ENCODE data around the gene CSDE1.

CSDE1 gene

DNA sequence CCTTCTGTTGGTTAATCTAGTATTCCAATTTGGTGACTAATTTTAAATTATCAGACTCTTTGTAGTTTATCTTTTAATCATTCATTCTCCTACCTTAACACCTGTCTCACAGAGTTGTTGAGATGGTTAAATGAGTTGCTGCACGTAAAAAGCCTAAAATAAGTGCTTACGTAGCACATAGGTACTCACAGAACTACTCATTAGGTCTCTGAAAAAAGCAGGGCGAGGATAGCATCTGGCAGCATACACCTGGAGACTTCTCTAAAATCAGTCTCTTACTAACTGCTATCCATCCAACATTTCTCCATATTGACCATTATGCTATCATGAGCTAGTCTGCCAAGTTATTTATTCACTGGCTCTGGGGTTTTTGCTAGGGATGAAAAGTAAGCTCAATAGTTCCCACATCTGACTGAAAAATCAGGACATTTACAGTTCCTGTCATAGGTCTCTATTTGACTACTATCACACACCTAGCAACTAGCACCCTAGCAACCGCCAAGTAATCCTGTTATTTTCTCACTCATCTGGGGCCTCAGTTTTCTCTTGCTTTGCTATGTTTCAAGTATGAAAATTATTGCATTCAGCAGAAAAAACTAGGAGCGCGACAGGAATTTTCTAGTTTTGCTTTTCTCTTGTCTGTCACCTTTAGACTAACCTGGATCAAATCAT is 11.2 kb downstream of the CSDE1 start:
- DNase-seq = no peak

DNA sequence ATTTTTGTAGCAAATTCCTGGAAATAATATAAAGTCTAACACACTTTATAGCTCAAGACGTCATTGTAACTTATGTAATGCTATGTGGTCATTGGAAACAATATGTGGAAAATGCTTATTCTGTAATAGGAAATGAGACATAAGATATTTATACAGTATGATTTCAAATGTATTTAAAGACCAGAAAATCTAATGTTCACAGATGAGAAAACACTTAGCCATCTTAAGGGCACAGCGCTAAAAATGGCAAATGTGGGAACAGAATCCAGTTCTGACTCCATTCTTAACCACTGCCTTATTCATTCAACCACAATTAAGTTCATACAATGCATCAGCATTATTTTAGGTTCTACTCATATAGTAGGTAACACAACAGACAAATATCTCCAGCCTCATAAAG is 12.5 kb downstream of the CSDE1 start:
- peak; percentile 15 for DNase-seq

DNA sequence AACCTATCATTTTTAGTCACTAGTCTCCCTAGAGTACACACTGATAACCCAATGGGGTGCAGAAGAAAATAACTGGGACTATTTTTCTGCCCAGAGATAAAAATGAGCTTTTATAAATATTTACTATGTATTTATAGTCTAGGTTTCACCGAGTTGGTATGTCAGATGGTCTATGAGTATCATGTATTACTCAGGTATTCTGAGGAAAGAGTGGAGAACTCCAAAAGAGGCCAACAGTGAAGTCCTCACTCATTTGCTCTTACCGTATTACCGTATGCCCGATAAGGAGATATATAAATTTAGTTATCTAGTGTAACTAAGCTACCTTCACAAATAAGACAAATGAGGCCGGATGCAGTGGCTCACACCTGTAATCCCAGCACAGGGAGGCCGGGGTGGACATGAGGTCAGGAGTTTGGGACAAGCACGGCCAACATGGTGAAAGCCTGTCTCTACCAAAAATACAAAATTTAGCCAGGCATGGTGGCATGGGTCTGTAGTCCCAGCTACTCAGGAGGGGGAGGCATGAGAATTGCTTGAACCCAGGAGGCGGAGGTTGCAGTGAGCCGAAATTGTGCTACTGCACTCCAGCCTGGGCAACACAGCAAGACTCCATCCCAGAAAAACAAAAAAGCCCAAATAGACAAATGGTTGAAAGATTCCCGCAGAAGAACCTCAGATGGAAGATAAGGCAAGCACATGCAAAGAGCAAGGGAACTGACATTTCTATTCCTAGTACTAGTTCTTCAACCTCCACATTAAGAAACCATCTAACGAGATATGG is 15.6 kb downstream of the CSDE1 start:
- DNase-seq = no peak

DNA sequence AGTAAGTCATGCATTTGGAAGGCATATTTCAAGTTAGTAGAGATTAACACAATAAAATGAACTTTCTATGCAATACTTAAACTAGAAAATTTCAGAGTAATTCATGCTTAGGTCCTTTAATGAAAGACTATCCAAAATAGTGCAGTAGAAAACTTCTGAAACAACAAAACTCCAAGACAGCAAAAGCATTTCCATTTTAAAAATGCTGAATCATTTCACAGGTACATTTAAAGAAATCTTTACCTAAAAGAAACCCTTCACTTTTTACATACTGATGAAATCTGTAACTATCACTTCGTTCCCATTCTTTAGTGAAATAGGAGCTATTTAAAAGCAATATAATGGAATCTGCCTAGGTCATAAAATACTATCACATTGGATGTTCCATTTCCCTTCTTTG is 17.5 kb downstream of the CSDE1 start:
- no peak for DNase-seq

DNA sequence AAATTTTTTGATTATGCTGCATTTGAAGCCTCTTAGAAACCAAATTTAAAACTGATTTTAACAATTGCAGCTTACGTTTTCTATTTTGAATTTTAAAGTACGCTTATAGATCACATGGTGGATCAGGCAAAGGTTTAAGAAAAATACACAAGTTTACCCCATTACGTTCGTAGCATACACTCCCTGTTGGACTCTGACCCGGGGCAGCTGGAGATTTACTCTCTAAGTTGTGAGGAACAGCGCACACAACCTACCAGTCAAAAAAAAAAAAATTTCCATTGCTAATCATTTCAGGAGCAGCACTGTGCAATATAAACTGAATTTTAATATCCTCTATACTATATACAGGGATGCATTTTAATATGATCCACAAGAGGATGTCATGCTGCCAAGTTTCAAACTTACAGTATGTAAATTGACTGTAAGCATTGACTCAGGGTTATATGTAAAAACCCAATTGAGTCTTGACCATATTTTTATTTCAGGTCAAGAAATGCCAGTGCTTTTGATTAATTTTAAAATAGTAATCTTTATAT is 20.4 kb downstream of the CSDE1 start:
- DNase-seq = no peak

DNA sequence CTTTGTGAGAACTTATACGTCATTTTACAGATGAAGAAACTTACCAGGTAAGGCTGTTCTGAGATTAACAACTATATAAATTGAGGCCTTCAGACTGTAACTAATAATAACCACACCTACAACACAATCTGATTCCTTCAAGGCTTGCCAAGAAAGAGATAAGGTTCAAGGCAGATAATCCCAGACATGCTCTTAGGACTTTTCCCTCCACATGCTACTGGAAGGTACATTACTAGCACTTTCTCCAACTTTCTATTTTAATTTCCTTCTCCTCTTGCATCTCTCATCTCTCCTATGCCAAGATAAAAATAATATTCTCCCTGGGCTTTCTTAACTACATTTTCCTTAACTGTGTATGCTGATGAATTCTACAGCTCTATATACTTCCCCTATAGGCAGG is 22.3 kb downstream of the CSDE1 start:
- no peak for DNase-seq

DNA sequence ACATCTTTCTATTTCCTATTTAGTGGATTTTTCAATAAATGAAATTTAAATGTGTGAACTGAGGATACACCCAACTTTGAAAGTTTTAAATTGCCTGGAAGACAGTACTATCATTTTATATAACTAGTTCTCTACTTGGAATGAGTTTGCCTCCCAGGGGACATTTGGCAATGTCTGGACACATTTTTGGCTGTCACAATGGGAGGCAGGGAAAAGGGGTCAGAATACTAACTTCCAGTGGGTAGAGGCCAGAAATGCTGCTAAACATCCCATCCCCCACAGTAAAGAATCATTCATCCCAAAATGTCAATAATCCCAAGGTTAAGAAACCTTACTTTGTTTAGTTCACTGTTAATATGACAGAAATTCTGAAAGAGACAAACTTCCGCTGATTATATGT is 28.0 kb downstream of the CSDE1 start:
- DNase-seq = no peak

DNA sequence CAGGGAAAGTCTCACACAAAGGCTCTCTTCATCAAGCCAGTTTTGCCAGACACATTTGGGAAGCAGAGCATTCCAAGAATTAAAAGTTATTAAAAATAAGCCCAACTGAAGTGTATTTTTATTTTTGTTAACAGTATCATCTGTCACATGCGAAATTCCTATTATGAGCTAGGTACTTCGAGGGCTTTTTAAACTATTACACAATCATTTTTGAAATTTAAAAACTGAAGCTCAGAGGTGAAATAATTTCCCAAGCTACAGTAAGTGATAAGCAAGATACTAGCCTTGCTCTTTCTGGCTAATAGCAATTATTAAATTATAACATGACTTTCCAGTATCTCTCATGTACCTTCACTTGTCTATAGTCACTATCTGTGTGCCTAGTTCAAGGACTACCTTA is 29.2 kb downstream of the CSDE1 start:
- DNase-seq = no peak

DNA sequence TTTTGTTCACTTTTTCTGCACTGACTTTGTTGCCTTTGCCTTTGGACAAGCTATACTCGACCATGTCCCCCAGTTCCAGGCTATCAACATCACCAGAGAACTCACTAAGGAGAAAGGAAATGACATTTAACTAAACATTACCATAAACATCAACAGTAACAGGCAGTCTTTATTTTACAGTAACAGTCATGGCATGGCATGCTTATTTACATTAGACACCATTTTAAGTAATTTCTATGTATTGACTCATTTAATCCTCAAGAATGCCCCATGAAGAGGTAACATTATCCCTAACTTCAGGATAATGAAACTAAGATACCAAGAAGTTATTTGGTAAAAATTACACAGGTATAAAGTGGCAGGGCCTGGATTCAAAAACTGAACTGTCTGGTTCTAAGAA is 32.6 kb downstream of the CSDE1 start:
- peak; percentile 25 for DNase-seq

DNA sequence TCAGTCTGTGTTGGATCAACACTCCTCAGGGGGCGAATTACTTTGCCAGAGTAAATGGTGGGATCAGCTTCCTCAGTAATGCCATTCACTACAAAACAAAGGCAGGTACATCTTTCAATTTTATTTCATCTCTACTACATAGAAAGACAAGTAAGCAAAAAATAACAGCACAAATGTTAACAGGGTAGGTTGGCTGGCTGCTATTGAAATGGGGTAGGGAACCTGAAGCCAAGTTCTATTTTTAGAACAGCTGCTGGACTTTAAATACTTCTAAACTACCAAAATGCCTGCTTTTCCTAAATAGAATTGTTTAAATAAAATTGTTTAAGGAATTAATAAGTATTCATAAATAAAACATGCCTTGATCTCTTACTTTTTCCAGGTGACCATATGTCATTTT is 33.9 kb downstream of the CSDE1 start:
- no peak for DNase-seq

DNA sequence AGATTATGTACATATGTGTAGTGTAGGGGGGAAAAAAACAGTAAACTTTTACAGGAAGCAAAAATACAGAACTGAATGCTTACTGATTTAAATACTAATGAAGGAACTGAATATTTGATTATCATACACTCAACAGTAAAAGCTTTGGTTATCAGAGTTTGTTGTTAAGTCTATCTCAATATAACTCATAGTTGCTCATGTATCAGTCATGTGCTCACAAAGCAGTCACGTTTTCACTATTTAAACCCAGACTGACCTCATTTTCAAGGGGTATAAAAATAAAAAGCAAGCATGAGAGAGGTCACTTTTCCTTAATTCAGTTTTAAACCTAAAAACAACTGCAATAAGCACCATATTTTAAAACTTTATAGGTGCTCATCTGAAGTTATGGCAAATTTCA is 34.3 kb downstream of the CSDE1 start:
- DNase-seq = no peak

DNA sequence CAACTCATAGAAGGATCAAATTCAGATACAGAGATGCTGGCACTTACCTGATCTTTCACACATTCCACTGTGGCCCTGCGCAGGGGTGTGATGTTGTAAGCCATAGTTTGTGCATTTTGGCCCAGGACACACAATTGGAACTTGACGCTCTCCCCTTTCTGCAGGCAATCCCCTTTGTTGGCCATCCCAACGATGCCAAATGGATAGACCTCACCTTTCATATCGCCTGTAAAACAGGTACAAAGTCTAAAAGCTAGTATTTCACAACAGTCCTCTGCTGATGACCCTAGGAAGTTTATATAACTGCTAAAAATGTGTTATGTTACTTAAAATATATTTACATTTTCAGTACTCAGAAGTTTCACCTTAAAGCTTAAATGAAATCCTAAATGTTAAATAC is 37.3 kb downstream of the CSDE1 start:
- DNase-seq = no peak

DNA sequence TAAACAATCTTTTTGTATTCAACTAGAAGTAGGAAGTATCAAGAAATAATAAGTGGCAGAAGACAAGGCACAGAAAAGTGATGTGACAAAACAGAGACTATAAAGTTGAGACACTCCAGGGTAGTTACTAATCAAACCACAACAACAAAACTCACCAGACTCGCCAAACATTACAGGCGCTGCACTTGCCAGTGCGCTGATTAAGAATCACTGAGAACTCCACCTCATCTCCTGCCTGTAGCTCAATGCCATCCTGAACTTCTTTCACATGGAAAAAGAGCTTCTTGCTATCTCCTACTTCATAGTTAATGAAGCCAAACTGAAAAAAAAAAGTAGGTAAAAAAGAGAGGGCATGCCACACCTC is 38.4 kb downstream of the CSDE1 start:
- DNase-seq = no peak

DNA sequence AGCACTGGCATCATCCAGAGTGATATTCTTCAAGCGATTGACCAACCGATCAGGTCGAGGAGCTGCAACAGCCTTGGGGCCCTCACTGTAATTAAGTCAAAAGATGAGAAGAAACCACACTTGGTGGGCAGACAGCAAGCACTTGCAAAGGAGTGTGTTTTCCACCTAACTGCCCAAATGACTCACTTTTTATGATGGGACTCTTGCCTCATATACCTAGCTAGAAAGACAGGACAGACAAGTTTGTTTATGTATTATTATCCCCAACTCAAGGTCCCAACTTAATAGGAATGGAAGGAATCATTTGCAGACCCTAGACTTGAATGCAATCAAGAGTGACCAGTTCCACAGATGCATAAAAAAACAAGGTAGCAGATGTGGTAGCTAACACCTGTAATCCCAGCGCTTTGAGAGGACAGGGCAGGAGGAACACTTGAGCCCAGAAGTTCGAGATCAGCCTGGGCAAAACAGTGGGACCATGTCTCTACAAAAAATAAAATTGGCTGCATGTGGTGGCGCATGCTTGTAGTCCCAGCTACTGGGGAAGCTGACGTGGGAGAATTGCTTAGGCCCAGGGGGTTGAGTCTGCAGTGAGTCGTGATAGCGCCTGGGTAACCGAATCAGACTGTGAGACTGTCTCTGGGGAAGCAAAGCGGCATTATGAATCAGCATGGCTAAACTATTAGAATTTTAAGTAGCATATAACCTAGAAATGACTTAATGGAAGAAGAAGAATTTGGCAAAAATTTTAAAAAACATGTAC is 38.9 kb downstream of the CSDE1 start:
- DNase-seq = peak; percentile 58

DNA sequence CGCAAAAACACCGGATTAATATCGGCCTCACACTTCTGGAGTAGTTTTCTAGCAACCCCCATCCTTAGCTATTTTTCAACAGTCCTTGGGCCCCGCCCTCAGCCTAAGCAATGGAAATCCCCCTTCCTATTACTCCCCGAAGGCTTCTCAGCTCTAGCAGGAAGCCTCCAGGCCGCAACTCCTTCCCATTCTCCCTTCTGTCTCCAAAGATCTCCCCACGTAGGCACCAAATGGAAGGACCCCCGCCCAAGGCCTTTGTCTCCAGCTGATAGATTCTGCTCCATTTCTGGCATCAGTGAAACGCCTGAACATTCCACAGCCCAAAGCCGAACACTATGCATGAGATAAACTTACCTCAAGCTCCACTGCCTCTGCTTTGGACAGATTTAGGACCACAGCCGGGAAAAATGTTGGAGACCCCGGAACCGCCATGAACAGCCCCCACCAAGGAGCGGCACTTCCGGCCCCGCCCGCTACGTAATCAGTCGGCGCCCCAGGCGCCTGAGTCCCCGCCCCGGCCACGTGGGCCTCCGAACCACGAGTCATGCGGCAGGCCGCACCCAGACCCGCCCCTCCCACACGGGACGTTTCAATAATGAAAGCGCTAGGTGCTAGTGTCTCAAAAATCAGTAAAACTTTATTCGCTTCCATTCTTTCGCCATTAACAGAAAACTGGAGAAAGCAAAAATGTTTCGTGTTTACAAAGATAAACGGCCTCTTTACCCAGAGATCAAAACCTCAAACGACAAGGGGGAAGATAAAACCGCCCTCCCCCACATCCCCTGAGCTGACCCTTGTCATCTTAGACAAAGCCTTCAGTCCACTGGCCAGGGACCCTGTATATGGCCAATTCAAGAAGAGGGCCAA is 41.2 kb downstream of the CSDE1 start, which contains the start of gene NRAS:
NRAS (minus strand) TSS at position 468 of the 867 bp plus-strand sequence. CDS start 611 bp downstream, outside the sequence.
- DNase-seq = peak; percentile 87

DNA sequence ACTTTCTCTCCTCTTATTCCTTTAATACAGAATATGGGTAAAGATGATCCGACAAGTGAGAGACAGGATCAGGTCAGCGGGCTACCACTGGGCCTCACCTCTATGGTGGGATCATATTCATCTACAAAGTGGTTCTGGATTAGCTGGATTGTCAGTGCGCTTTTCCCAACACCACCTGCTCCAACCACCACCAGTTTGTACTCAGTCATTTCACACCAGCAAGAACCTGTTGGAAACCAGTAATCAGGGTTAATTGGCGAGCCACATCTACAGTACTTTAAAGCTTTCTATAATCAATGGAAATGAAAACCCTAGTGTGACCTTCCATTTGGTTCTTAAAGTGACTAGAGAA is 41.9 kb downstream of the CSDE1 start:
- peak; percentile 18 for DNase-seq

DNA sequence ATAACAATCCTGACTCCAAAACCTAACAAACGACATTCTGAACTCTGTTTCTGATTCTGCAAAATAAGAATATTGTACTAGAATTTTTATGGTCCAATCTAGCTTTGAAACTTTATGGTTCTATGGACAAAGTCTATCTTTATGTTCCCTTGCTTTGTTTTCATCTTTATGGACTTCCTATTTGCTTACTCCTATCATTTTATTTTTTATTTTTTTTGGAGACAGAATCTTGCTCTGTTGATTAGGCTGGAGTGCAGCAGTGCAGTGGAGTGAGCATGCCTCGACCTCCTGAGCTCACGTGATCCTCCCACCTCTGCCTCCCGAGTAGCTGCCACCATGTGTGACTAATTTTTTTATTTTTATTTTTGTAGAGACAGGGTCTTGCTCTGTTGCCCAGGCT is 44.8 kb downstream of the CSDE1 start:
- no peak for DNase-seq

DNA sequence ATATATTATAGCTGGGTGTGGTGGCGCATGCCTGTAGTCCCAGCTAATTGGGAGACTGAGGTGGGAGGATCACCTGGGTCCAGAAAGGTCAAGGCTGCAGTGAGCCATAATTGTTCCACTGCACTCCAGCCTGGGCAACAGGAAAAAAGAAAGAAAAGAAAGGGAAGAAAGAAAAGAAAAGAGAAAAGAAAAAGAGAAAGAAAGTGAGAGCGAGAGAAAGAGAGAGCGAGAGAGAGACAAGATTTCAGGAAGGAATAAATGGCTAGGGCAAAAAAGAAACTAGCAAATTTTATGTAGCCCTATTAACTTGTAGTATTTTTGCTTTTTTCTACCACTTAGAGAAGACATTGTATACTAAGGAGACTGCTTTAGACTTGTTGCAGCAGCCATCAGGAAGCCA is 47.4 kb downstream of the CSDE1 start:
- DNase-seq = no peak

DNA sequence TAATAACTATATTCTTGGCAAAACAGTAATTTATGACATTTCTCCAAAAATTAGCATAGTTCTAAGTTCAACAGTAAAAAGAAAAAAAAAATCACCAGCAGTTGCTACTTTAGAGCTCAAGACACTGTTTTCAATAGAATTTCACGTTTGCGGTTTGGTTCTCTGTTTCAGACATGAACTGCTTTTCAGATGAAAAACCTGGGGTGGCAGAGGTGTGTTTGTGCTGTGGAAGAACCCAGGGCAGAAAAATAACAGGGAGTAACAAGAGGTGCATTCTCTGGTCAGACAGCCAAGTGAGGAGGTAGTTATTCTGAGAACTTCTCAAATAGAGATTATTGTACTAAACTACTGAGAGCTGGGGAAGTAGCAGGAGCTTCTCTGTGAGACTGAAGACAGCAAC is 50.2 kb downstream of the CSDE1 start:
- no peak for DNase-seq

DNA sequence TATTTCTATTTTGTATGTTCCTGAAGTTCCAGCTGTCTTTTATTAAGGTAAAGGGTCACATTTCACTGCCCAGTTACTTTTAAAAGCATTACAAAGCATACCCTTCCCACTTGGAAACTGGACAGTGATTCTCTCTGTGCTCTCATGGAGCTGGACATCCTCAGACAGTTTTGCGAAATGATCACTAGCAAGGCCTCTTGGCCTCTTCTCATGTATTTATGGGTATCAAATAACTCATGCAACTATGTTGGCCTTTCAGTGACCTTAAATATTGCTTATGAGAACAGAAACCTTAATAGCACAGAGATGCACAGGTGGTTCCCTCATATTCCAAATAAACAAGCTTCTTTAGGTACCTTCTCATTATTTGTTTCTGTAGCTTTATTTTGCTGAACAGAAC is 54.5 kb downstream of the CSDE1 start:
- no peak for DNase-seq

DNA sequence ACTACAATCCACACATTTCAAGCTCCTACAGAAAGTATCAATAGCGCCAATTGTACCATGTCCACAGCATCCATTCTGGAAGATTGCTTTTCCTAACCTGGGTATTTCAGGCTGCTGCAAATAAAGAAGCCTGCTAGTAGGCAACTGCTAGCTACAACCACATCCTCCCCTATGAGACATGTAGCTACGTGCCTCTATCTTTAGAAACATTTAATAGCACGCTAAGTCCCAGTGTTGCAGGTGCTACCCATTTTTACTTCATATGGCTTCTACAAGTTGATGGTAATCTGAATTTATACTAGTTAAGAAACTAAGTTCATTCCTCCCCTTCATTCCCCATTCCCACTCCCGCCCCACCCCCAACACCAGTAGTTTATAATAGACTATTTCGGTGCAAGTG is 55.0 kb downstream of the CSDE1 start:
- no peak for DNase-seq

DNA sequence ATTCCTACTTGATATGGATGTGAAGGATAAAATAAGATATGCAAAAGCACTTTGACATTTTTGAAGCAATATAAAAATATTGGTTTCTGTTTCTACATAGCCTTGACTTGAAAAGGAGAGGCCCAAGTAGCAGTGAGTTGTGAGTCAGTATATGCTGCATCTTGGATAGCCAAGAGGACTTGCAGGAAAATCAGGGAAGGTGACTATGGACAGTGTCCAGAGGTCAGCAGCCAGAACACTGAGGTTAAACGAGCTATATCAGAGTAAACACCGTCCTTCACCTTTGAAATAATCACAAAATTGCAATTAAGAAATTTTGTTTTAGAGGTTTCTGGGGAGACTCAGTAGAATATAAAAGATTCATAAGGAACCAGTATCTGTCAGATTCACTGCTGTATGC is 55.9 kb downstream of the CSDE1 start:
- no peak for DNase-seq
